GM23338 (cell line): ENCODE measurements around the gene LSM14B. TPM values are rescaled to one million over a fixed set of nuclear protein-coding genes. Genes with fewer than 3 reads are reported as not detected.
A peak's percentile ranks its signal among the peaks of the same experiment; 100 is the strongest.

Experiments
- ATAC-seq: fragments of 200-7000 bp; cut with Tn5 transposase; 3 replicates; pipeline ENCODE4 v1.9.1; 2020
- DNase-seq: peaks from one replicate; pipeline ENCODE4 v3.0.0-alpha.2; 2015; ENCODE audit warnings: low spot score
- H2AFZ ChIP-seq: fragments of 200-600 bp; sonication (generic); 2 replicates; pipeline ENCODE4 v1.8.0; 2016; ENCODE audit warnings: antibody characterized with exemption, mild to moderate bottlenecking, moderate library complexity
- H3F3A ChIP-seq: fragments of 200-600 bp; sonication (generic); replicated peaks from 2 replicates; pipeline ENCODE4 v1.8.0; 2017; ENCODE audit warnings: antibody characterized with exemption, mixed run types, low read depth
- H3K27ac ChIP-seq: fragments of 200-600 bp; sonication (generic); 2 replicates; pipeline ENCODE4 v1.6.1; 2016; ENCODE audit warnings: low read depth
- H3K27me3 ChIP-seq: fragments of 200-600 bp; sonication (generic); 2 replicates; pipeline ENCODE4 v1.8.0; 2016; ENCODE audit warnings: mild to moderate bottlenecking, mixed run types, moderate library complexity; ENCODE audit not compliant: insufficient read depth
- H3K36me3 ChIP-seq: fragments of 200-600 bp; sonication (generic); 2 replicates; pipeline ENCODE4 v1.8.0; 2016; ENCODE audit warnings: mild to moderate bottlenecking; ENCODE audit not compliant: insufficient read depth
- H3K4me1 ChIP-seq: fragments of 200-600 bp; sonication (generic); 2 replicates; pipeline ENCODE4 v1.8.0; 2016; ENCODE audit warnings: mild to moderate bottlenecking, moderate library complexity; ENCODE audit not compliant: insufficient read depth
- H3K4me2 ChIP-seq: fragments of 200-600 bp; sonication (generic); 2 replicates; pipeline ENCODE4 v1.7.1; 2017; ENCODE audit warnings: mixed run types
- H3K4me3 ChIP-seq: fragments of 200-600 bp; sonication (generic); 2 replicates; pipeline ENCODE4 v1.6.1; 2016; ENCODE audit warnings: mixed run types
- H3K79me2 ChIP-seq: fragments of 200-600 bp; sonication (generic); replicated peaks from 2 replicates; pipeline ENCODE4 v1.8.0; 2017; ENCODE audit warnings: mild to moderate bottlenecking; ENCODE audit not compliant: insufficient read depth
- H3K9me2 ChIP-seq: fragments of 200-600 bp; sonication (generic); 2 replicates; pipeline ENCODE4 v1.8.0; 2017; ENCODE audit not compliant: insufficient read depth
- H4K20me1 ChIP-seq: fragments of 200-600 bp; sonication (generic); replicated peaks from 2 replicates; pipeline ENCODE4 v1.8.0; 2017; ENCODE audit warnings: mild to moderate bottlenecking; ENCODE audit not compliant: insufficient read depth
- H3K27ac Mint-ChIP-seq: 2 replicates; pipeline ENCODE4 v1.8.0; 2020; ENCODE audit warnings: inconsistent platforms, mild to moderate bottlenecking, moderate library complexity, mixed read lengths
- H3K27me3 Mint-ChIP-seq: 3 replicates; pipeline ENCODE4 v1.8.0; 2022; ENCODE audit warnings: low read depth, mild to moderate bottlenecking, moderate library complexity, mixed read lengths, inconsistent platforms; ENCODE audit not compliant: insufficient read depth, poor library complexity
- H3K36me3 Mint-ChIP-seq: 3 replicates; pipeline ENCODE4 v1.8.0; 2021; ENCODE audit warnings: low read depth, mild to moderate bottlenecking, inconsistent platforms, moderate library complexity, mixed read lengths
- H3K4me1 Mint-ChIP-seq: 3 replicates; pipeline ENCODE4 v1.8.0; 2020; ENCODE audit warnings: mild to moderate bottlenecking, inconsistent platforms, mixed read lengths
- H3K4me3 Mint-ChIP-seq: 3 replicates; pipeline ENCODE4 v1.8.0; 2021; ENCODE audit warnings: moderate library complexity, mild to moderate bottlenecking, inconsistent platforms, mixed read lengths
- H3K9me3 Mint-ChIP-seq: 3 replicates; pipeline ENCODE4 v1.8.0; 2020; ENCODE audit warnings: moderate library complexity, mild to moderate bottlenecking, inconsistent platforms, mixed read lengths
- CREB1 ChIP-seq: fragments of 250-450 bp; sonication (Bioruptor Pico); IDR thresholded peaks from 2 replicates; pipeline ENCODE4 v1.5.0; 2020; ENCODE audit warnings: low read depth, mild to moderate bottlenecking, moderate library complexity
- EZH2 ChIP-seq: fragments of 200-600 bp; sonication (generic); IDR thresholded peaks from one replicate; pipeline ENCODE4 v1.8.0; 2017; ENCODE audit warnings: antibody characterized with exemption, mild to moderate bottlenecking, low read depth; ENCODE audit not compliant: unreplicated experiment
- EZH2phosphoT487 ChIP-seq: fragments of 200-600 bp; sonication (generic); IDR thresholded peaks from one replicate; pipeline ENCODE4 v1.8.1; 2018; ENCODE audit warnings: antibody characterized with exemption; ENCODE audit not compliant: unreplicated experiment
- JUNB ChIP-seq: IDR thresholded peaks from one replicate; pipeline ENCODE4 v1.6.1; 2016; ENCODE audit warnings: antibody characterized with exemption; ENCODE audit not compliant: unreplicated experiment
- NANOG ChIP-seq: IDR thresholded peaks from 2 replicates; pipeline ENCODE4 v1.6.1; 2016; ENCODE audit warnings: antibody characterized with exemption, borderline replicate concordance
- POLR2AphosphoS5 ChIP-seq: IDR thresholded peaks from 2 replicates; pipeline ENCODE4 v1.6.1; 2016; ENCODE audit warnings: antibody characterized with exemption, low read depth
- ZNF331 ChIP-seq: fragments of 250-450 bp; sonication (Bioruptor Pico); IDR thresholded peaks from 2 replicates; pipeline ENCODE4 v1.5.0; 2020; ENCODE audit warnings: low read depth, mild to moderate bottlenecking, moderate library complexity
- polyA plus RNA-seq: library from polyadenylated mRNA; unstranded; fragments of >200 nt; fragmentation: Nextera tagmentation; extraction: Ambion mirVana; gene quantifications from 2 replicates; pipeline ENCODE4 v1.2.1, GENCODE V29; 2016
- total RNA-seq: library from RNA; depleted of rRNA; stranded (reverse); fragments of >200 nt; shearing (Covaris generic); gene quantifications from 2 replicates; pipeline ENCODE4 v1.2.3, GENCODE V29; 2014
- TF ChIP-seq, protein P1 (sequence below): IDR thresholded peaks from one replicate; pipeline ENCODE4 v1.6.1; 2018; ENCODE audit warnings: antibody characterized with exemption; ENCODE audit not compliant: unreplicated experiment
- TF ChIP-seq, protein P2 (sequence below), 2 experiments: fragments of 200-600 bp in 1 of 2; sonication (generic) in 1 of 2; conservative IDR thresholded peaks; 2 replicates each; pipeline versions ENCODE4 v1.5.1 to v1.6.1; 2016 to 2017; ENCODE audit warnings: antibody characterized with exemption in 2 of 2, low read depth in 2 of 2, mild to moderate bottlenecking in 2 of 2, moderate library complexity in 1 of 2

LSM14B gene
- total and polyA plus RNA-seq, 2 experiments from 2014 or later = 9.6 to 55.7 TPM

DNA sequence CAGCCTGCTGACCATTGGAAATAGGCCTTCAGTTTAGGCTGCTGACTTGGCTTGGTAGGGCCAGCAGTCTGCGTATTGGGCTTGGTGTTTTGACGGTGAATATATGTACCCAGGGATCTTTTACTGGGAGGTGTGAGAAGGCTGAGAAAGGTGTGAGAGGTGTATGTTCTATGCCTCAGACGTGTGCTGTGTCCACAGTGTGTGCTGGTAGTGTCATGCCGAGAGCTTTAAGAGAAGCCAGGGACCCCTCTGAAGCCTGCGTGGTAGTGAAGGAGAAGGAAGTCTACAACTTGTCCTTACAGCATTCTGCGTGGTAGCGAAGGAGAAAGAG, 23.4 kb downstream of the LSM14B start (continued):
- no peak for TF ChIP-seq CREB1 (CRISPR knock-in tag)
- TF ChIP-seq ZNF331 (CRISPR knock-in tag) = no peak
- TF ChIP-seq EZH2 = no peak
- TF ChIP-seq, protein P1, sequence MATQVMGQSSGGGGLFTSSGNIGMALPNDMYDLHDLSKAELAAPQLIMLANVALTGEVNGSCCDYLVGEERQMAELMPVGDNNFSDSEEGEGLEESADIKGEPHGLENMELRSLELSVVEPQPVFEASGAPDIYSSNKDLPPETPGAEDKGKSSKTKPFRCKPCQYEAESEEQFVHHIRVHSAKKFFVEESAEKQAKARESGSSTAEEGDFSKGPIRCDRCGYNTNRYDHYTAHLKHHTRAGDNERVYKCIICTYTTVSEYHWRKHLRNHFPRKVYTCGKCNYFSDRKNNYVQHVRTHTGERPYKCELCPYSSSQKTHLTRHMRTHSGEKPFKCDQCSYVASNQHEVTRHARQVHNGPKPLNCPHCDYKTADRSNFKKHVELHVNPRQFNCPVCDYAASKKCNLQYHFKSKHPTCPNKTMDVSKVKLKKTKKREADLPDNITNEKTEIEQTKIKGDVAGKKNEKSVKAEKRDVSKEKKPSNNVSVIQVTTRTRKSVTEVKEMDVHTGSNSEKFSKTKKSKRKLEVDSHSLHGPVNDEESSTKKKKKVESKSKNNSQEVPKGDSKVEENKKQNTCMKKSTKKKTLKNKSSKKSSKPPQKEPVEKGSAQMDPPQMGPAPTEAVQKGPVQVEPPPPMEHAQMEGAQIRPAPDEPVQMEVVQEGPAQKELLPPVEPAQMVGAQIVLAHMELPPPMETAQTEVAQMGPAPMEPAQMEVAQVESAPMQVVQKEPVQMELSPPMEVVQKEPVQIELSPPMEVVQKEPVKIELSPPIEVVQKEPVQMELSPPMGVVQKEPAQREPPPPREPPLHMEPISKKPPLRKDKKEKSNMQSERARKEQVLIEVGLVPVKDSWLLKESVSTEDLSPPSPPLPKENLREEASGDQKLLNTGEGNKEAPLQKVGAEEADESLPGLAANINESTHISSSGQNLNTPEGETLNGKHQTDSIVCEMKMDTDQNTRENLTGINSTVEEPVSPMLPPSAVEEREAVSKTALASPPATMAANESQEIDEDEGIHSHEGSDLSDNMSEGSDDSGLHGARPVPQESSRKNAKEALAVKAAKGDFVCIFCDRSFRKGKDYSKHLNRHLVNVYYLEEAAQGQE = no peak
- TF ChIP-seq JUNB = no peak
- no peak for TF ChIP-seq NANOG
- TF ChIP-seq POLR2AphosphoS5 = no peak
- no peak for TF ChIP-seq EZH2phosphoT487

DNA sequence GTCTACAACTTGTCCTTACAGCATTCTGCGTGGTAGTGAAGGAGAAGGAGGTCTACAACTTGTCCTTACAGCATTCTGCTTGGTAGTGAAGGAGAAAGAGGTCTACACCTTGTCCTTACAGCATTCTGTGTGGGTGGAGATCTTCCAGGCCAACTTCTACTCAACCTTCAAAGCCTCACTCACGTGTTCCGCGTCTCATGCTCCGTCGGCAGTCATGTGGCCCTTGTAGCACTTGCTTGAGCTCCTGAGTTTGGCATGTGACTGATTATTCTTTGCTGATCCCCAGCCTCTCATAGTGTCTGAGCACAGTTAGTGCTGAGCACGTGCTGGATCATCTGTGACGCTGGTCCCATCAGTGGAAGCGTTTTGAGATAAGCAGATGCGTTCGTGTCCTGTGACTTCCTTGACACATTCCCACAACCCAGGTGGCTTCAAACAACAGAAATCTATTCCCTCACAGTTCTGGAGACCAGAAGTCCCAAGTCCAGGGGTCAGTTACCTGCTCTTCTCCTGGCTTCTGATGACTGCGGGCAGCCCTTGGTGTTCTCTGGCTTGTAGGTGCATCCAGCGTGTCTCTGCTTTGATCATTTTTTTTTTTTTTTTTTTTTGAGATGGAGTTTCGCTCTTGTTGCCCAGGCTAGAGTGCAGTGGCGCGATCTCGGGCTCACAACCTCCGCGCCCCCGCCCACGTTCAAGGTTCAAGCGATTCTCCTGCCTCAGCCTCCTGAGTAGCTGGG, 23.9 kb downstream of the LSM14B start:
- Histone ChIP-seq H3K9me2 (no peaks in the 10 kb centered on the region), H3F3A (peaks cover 6% of the 10 kb centered on the region; the same call in 1 of the 2 replicates), H4K20me1 (peaks cover 37% of the 10 kb centered on the region), H2AFZ (no peak overlapping the region), H3K27me3 (no peaks in the 10 kb centered on the region), H3K27ac (no peak overlapping the region), H3K4me1 (peaks cover 13% of the 10 kb centered on the region), H3K36me3 (no peaks in the 10 kb centered on the region), H3K4me2 (no peak overlapping the region), H3K79me2 (peaks cover 84% of the 10 kb centered on the region), H3K4me3 (no peak overlapping the region)
- H3K27ac Mint-ChIP-seq = no peak overlapping the region
- H3K9me3 Mint-ChIP-seq = no peaks in the 10 kb centered on the region; the same call in 2 of the 3 replicates
- peaks cover 27% of the 10 kb centered on the region for H3K27me3 Mint-ChIP-seq
- peak overlapping the region; percentile 84; the same call in 2 of the 3 replicates for H3K4me3 Mint-ChIP-seq
- no peak for DNase-seq
- H3K36me3 Mint-ChIP-seq = peaks cover 36% of the 10 kb centered on the region
- ATAC-seq = no peak
- H3K4me1 Mint-ChIP-seq = peaks cover 47% of the 10 kb centered on the region
- TF ChIP-seq ZNF331 (CRISPR knock-in tag) = no peak
- TF ChIP-seq, protein P2, sequence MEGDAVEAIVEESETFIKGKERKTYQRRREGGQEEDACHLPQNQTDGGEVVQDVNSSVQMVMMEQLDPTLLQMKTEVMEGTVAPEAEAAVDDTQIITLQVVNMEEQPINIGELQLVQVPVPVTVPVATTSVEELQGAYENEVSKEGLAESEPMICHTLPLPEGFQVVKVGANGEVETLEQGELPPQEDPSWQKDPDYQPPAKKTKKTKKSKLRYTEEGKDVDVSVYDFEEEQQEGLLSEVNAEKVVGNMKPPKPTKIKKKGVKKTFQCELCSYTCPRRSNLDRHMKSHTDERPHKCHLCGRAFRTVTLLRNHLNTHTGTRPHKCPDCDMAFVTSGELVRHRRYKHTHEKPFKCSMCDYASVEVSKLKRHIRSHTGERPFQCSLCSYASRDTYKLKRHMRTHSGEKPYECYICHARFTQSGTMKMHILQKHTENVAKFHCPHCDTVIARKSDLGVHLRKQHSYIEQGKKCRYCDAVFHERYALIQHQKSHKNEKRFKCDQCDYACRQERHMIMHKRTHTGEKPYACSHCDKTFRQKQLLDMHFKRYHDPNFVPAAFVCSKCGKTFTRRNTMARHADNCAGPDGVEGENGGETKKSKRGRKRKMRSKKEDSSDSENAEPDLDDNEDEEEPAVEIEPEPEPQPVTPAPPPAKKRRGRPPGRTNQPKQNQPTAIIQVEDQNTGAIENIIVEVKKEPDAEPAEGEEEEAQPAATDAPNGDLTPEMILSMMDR (conservative IDR thresholded peaks at IDR 0.05; ENCODE audit: low read depth in 2 of 2) = no peak
- no peak for TF ChIP-seq EZH2
- TF ChIP-seq POLR2AphosphoS5 = no peak
- TF ChIP-seq, protein P1 = no peak
